GM19455 (cell line): ENCODE results near the gene ZNF224.
"Not testable (repeated sequence)": the region's sequence is repeated elsewhere in the genome, so short reads cannot be mapped to it uniquely, and the experiment has no call there.

ENCODE experiments used
- ATAC-seq: cut with Tn5 transposase; IDR thresholded peaks from one replicate; pipeline ENCODE4 v1.9.1; 2021; ENCODE audit not compliant: unreplicated experiment

Gene ZNF224

GRCh38 chr19:44121162-44121561 lies 27.0 kb downstream of the ZNF224 start:
- ATAC-seq = not testable (repeated sequence)

GRCh38 chr19:44131955-44132354 lies 37.8 kb downstream of the ZNF224 start:
- no peak for ATAC-seq

GRCh38 chr19:44141191-44142058 lies 47.3 kb downstream of the ZNF224 start, which contains the start of gene ZNF234:
TSS of gene ZNF234 (plus strand) at chr19:44141554. CDS start at chr19:44144633, 3,079 bp downstream.
- ATAC-seq = peak; percentile 61

- no peak for ATAC-seq
Observed at GRCh38 chr19:44142059-44142433, 47.9 kb downstream of the ZNF224 start.

GRCh38 chr19:44149776-44150175 lies 55.6 kb downstream of the ZNF224 start:
- ATAC-seq = no peak

GRCh38 chr19:44151491-44151890 lies 57.3 kb downstream of the ZNF224 start:
- ATAC-seq = no peak

- ATAC-seq = no peak
Observed at GRCh38 chr19:44156475-44156874, 62.3 kb downstream of the ZNF224 start.
